KMS-11 (cell line): ENCODE results near the gene AGRP.

Experiments
- H2AFZ ChIP-seq: fragments of 200-600 bp; sonication (generic); 2 replicates; pipeline ENCODE4 v1.6.1; 2016; ENCODE audit warnings: antibody characterized with exemption, mixed run types, low read depth
- H3K27ac ChIP-seq: fragments of 200-600 bp; sonication (generic); 2 replicates; pipeline ENCODE4 v1.6.1; 2016; ENCODE audit warnings: mild to moderate bottlenecking, mixed run types
- H3K27me3 ChIP-seq: fragments of 200-600 bp; sonication (generic); 2 replicates; pipeline ENCODE4 v1.6.1; 2017; ENCODE audit warnings: mild to moderate bottlenecking, low read depth, mixed run types, moderate library complexity; ENCODE audit not compliant: insufficient read depth
- H3K36me3 ChIP-seq: fragments of 200-600 bp; sonication (generic); 2 replicates; pipeline ENCODE4 v1.6.1; 2017; ENCODE audit warnings: mild to moderate bottlenecking, mixed run types; ENCODE audit not compliant: insufficient read depth
- H3K4me1 ChIP-seq: fragments of 200-600 bp; sonication (generic); 2 replicates; pipeline ENCODE4 v1.6.1; 2016; ENCODE audit warnings: mild to moderate bottlenecking, low read depth, mixed run types; ENCODE audit not compliant: poor library complexity, severe bottlenecking
- H3K4me2 ChIP-seq: fragments of 200-600 bp; sonication (generic); 2 replicates; pipeline ENCODE4 v1.7.0; 2016; ENCODE audit warnings: mild to moderate bottlenecking, mixed run types
- H3K4me3 ChIP-seq: fragments of 200-600 bp; sonication (generic); IDR thresholded peaks from 2 replicates; pipeline ENCODE4 v1.6.1; 2017; ENCODE audit warnings: low read depth, low read length, mixed read lengths; ENCODE audit not compliant: insufficient read depth
- H3K79me2 ChIP-seq: fragments of 200-600 bp; sonication (generic); 2 replicates; pipeline ENCODE4 v1.6.1; 2016; ENCODE audit warnings: low read depth, mixed run types; ENCODE audit not compliant: insufficient read depth
- H3K9ac ChIP-seq: fragments of 200-600 bp; sonication (generic); 2 replicates; pipeline ENCODE4 v1.6.1; 2016; ENCODE audit warnings: mild to moderate bottlenecking, mixed run types
- H4K20me1 ChIP-seq: fragments of 200-600 bp; sonication (generic); 2 replicates; pipeline ENCODE4 v1.6.1; 2016; ENCODE audit warnings: mild to moderate bottlenecking, mixed run types; ENCODE audit not compliant: insufficient read depth
- CTCF ChIP-seq: fragments of 200-600 bp; sonication (generic); conservative IDR thresholded peaks from 2 replicates; pipeline ENCODE4 v1.6.1; 2017; ENCODE audit warnings: low read depth, mild to moderate bottlenecking, antibody characterized with exemption, low read length, moderate library complexity, mixed read lengths

AGRP gene

GRCh38 chr16:67436640-67437193 is 46.6 kb downstream of the AGRP start:
- TF ChIP-seq CTCF, result no peak
- Histone ChIP-seq H3K79me2 (no peaks in the 10 kb centered on the region), H3K36me3 (no peaks in the 10 kb centered on the region), H2AFZ (no peak overlapping the region), H3K4me3 (no peak overlapping the region), H3K27me3 (peaks cover 3% of the 10 kb centered on the region; the same call in 1 of the 2 replicates), H3K9ac (no peak overlapping the region), H4K20me1 (no peaks in the 10 kb centered on the region), H3K4me2 (no peak overlapping the region), H3K4me1 (peaks cover 9% of the 10 kb centered on the region), H3K27ac (no peak overlapping the region)

GRCh38 chr16:67435758-67436164 is 47.6 kb downstream of the AGRP start:
- Histone ChIP-seq H4K20me1 (no peaks in the 10 kb centered on the region), H3K27ac (no peak overlapping the region), H3K4me2 (no peak overlapping the region), H2AFZ (no peak overlapping the region), H3K4me1 (peaks cover 9% of the 10 kb centered on the region), H3K79me2 (no peaks in the 10 kb centered on the region), H3K9ac (no peak overlapping the region), H3K4me3 (no peak overlapping the region), H3K36me3 (no peaks in the 10 kb centered on the region), H3K27me3 (peaks cover 8% of the 10 kb centered on the region; the same call in 1 of the 2 replicates)
- TF ChIP-seq CTCF, result no peak

- Histone ChIP-seq H3K36me3 (no peaks in the 10 kb centered on the region), H3K27me3 (peaks cover 22% of the 10 kb centered on the region), H3K4me2 (no peak overlapping the region), H3K79me2 (no peaks in the 10 kb centered on the region), H3K4me1 (peaks cover 9% of the 10 kb centered on the region), H3K27ac (no peak overlapping the region), H2AFZ (no peak overlapping the region), H3K9ac (no peak overlapping the region), H3K4me3 (no peak overlapping the region), H4K20me1 (no peaks in the 10 kb centered on the region)
- no peak for TF ChIP-seq CTCF
Measured at GRCh38 chr16:67433131-67433719, 50.1 kb downstream of the AGRP start.
